Liver (tissue), 2 donors: ENCODE measurements around the gene SLC26A1.

Experiments
- MAX ChIP-seq: IDR thresholded peaks from 2 replicates; pipeline ENCODE4 v1.6.1; 2016; ENCODE audit warnings: antibody characterized with exemption
- REST ChIP-seq: IDR thresholded peaks from 2 replicates; pipeline ENCODE4 v1.6.1; 2016; ENCODE audit warnings: antibody characterized with exemption, mild to moderate bottlenecking
- SP1 ChIP-seq: IDR thresholded peaks from 2 replicates; pipeline ENCODE4 v1.6.1; 2018; ENCODE audit warnings: antibody characterized with exemption, mild to moderate bottlenecking
- TAF1 ChIP-seq: conservative IDR thresholded peaks from 2 replicates; pipeline ENCODE4 v1.6.1; 2016; ENCODE audit warnings: antibody characterized with exemption, mild to moderate bottlenecking
- donor health status: healthy.

GRCh38 chr4:953574-953915 lies 39.7 kb downstream of the SLC26A1 start:
- TF ChIP-seq MAX (no peak), REST (no peak), TAF1 (no peak), SP1 (no peak)
